AG09309 (cell line): ENCODE measurements around the gene FILIP1.

Experiments used
- DNase-seq: peaks from one replicate; pipeline ENCODE4 v3.0.0-alpha.2; 2010; ENCODE audit warnings: low read depth
- H3K4me3 ChIP-seq: 2 replicates; pipeline ENCODE4 v1.5.1; 2011; ENCODE audit warnings: mild to moderate bottlenecking, low read depth, low read length, moderate library complexity; ENCODE audit not compliant: control insufficient read depth
- TF ChIP-seq, protein P1 (sequence below): IDR thresholded peaks from 2 replicates; pipeline ENCODE4 v1.5.1; 2011; ENCODE audit warnings: mild to moderate bottlenecking, low read depth, low read length, inconsistent platforms; ENCODE audit not compliant: insufficient read depth, control insufficient read depth; ENCODE audit errors: missing control alignments

Gene FILIP1

DNA sequence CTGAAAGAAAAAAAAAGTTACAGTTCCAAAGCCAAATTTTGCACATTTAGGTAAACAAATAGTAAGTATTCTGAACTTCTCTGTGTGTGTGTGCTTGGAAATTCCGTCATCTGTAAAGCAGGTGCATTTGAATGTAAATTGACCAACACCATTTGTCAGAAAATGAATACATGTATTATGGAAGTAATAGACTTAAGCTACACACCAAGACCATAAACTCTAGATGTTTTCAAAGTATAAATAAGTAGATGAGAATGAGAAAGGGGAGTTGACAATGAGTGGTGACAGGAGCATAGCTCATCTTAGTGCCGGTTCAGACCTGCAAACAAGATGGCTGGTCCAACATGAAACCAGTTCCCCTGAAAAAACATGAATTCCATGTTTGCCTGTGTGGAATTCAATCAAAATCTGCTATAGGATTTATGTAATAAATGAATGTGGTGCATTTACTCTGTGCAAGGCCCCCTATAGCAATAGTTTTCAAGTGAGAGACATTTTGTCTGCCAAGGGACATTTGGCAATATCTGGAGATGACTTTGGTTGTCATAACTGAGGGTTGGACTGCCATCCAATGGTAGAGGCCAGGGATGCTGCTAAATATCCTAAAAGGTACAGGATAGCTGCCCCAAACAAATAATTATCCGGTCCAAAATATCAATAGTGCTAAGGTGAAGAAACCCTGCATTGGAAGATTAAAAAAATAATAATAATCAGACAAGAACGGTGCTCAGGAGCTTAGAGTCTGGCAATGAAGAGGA is 11.0 kb upstream of the FILIP1 start:
- DNase-seq, result no peak
- H3K4me3 ChIP-seq, result no peak overlapping the region
- TF ChIP-seq, protein P1, sequence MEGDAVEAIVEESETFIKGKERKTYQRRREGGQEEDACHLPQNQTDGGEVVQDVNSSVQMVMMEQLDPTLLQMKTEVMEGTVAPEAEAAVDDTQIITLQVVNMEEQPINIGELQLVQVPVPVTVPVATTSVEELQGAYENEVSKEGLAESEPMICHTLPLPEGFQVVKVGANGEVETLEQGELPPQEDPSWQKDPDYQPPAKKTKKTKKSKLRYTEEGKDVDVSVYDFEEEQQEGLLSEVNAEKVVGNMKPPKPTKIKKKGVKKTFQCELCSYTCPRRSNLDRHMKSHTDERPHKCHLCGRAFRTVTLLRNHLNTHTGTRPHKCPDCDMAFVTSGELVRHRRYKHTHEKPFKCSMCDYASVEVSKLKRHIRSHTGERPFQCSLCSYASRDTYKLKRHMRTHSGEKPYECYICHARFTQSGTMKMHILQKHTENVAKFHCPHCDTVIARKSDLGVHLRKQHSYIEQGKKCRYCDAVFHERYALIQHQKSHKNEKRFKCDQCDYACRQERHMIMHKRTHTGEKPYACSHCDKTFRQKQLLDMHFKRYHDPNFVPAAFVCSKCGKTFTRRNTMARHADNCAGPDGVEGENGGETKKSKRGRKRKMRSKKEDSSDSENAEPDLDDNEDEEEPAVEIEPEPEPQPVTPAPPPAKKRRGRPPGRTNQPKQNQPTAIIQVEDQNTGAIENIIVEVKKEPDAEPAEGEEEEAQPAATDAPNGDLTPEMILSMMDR, result peak; percentile 51

DNA sequence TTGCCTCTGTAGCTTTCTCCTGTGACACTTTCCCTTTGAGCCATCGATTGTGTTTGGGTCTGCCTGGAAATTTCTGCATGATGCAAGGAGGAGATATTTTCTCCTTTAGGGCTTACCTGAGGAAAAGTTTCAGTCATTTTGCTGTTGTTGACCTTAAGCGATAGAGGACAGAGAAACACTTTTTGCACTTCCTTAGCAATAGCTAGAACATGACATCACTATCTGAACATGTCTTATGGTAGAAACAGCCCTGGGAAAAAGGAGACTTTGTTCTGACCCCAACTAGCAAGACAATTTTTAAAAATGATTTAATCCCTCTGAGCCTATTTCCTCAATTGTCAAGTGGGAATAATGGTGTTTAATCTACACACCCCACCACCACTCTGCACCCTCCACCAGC is 9.7 kb upstream of the FILIP1 start:
- no peak for DNase-seq
- TF ChIP-seq, protein P1, result no peak
- H3K4me3 ChIP-seq, result no peak overlapping the region

DNA sequence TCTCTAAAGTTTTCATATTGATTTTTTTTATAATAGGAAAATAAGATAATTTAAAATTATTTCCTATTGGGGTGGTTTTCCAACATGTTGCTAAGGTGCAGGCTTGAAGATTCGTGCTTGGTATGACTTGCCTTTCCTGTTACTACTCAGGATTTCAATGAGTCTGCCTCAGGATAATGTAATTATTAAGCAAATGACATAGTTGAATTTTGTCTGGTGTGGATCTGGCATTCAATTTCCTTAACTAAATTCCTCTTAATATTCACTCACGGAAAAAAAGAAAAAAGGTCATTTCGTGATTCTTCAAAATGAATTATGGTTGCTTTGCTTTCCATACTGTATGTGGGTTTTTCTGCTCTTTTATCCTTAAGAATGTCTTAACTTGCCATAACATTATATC is 9.3 kb upstream of the FILIP1 start:
- TF ChIP-seq, protein P1, result no peak

DNA sequence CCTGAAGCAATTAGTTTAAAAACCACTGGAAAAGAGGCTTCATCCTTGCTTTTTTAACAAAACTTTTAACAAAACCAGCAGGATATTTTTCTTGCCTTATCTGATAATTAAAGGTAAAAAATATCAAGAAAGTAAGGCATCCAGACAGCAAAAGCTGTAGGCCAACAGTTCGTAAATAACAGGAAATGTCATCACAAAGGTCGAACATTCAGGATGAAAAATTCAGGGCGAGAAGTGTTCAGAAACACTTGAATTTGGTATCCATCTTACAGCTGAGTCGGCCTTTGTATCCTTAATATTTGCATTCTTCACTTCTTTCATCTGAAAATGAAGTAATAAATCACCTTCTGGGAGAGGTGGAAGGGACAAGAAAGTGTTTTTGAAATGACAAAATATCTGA is 8.2 kb upstream of the FILIP1 start:
- TF ChIP-seq, protein P1, result no peak
- DNase-seq, result no peak
- H3K4me3 ChIP-seq, result no peak overlapping the region

More for the DNA sequence above, 9.3 kb upstream of the FILIP1 start:
- no peak for DNase-seq
- H3K4me3 ChIP-seq, result no peak overlapping the region

DNA sequence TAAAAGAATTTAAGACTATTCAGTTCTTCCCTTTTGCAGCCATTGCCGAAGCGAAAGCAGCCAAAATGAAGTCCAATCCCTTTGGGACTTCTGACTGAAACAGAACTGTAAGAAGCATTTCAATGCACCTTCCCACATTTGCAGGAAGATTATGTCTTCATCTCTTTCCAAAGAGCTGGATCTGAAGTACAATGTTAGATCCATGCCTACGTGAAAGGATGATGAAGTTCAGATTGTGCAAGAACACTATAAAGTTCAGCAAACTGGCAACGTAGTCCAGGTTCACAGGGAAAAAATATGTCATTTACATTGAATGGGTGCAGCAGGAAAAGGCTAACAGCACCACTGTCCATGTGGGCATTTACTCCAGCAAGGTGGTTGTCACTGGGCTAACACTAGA is 6.0 kb upstream of the FILIP1 start:
- DNase-seq, result no peak
- TF ChIP-seq, protein P1, result no peak

DNA sequence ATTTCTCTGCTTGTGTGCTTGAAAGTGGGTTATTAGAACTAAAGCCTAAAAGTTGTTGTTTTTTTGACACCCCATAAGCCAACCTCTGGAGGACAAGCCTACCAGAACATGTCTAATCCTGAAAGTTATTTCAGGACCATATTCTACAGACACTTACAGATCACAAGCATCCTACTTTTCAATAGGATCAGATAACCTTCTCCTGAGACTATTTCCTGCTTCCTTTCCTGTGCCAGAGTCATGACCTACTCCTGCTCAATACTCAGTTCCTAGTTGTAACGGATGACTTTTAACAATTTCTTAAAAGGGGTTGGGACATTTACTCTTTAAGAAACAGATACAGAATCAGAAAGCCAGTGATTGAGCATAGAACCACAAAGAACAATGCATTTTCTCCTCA is 5.3 kb upstream of the FILIP1 start:
- H3K4me3 ChIP-seq, result no peak overlapping the region
- TF ChIP-seq, protein P1, result no peak
- DNase-seq, result no peak

More for the DNA sequence above, 6.0 kb upstream of the FILIP1 start:
- H3K4me3 ChIP-seq, result no peak overlapping the region
